ENCODE data around the gene PAX8.

PAX8 gene

DNA sequence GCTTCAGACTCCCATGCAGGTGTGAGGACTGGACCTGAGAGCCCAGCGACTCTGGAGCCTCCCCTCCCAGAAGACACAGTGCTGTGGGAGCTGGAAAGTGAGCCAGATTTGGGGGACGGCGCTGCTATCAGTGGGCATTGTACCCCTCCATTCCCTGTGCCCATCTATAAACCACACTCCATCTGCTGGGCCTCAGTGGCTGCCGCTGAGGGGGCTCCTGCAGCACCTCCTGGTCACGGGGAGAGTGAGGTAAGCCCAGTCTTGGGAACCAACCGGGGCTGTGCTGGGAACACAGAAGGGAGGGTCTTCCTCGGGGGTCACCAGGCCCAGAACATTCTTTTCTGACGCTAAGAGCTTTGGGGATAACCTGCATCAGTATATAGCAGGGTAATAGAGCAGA lies 95.5 kb downstream of the PAX8 start:
- DNase-seq (ENCODE audit: low read depth) = no peak

GRCh38 chr2:113182471-113183260 lies 96.1 kb downstream of the PAX8 start:
- DNase-seq (ENCODE audit: low read depth) = no peak

DNA sequence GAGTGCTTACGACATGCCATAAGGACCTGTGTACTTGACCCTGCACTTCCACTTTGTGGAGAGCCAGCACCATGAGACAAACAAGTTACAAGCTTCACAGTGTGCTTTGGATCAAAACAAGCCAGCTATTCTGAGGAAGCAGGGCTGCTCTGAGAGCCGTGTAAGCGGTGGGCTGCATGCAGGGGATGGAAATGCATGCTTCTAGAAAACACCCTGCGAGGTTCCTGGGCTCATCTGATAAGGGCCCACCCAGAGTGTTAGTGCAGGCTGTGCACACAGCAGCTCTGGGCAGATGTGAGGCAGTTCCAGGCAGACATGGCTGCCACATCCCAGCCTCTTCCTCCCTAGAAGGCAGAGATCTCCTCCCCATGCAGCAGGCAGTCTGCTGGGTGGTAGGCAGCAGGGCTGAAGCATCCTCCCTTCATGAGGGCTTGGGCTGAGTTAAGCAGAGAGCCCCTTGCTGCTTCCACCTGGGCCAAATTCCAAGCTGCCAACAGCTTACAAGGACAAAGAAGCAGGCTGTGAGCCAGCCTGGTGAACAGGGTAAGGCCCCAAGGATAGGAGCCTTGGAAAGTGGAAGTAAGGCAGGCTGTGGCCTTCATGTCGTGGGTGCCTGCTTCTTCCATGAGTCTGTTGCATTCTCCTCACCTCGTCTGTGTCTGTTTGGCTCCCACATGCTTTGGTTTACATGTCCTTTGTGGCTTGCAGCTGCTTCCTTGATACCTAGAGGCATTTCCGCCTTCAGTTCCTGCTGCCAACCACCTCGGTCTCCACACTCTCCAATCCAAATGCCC lies 97.3 kb downstream of the PAX8 start:
- DNase-seq (ENCODE audit: low read depth) = no peak

DNA sequence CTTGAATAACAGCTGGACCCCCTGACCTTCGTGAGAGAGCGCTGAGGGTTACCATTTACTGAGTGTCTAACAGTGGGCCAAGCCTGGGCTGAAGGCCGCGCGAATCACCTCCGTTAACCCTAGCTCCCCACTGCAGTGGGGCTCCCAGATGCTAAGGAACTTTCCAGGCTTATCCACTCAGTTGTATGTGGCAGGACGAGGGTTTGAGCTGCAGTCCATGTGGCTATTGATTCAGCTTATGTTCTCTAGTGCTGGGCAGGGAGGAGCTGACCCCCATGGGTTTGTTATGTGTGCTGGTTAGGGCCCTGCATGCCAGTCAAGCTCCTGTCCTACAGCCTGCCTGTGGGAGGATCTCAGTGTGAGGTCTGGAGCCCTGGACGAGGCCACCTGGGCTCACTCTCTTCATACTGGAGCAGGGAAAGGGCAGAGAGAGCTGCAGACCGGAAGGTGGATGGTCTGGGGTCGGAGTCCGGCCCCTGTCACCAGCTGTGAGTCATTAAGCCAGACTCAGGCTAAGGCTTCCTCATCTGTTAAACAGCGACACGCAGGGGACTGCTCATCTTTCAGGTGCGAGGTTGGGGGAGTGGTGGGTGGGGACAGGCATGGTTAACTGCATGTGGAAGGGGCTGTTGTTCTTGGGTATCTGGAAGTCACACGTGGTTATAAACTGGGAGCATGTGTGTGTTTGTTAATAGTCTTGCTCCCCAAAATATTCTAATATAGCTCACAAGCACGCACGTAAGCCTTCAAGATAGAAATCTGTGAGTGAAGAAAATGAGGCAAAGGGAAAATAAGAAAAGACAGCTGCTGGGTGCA lies 98.4 kb downstream of the PAX8 start:
- DNase-seq (ENCODE audit: low read depth) = no peak

- no peak for DNase-seq (ENCODE audit: low read depth)
Observed at GRCh38 chr2:113179446-113180045, 99.2 kb downstream of the PAX8 start.

DNA sequence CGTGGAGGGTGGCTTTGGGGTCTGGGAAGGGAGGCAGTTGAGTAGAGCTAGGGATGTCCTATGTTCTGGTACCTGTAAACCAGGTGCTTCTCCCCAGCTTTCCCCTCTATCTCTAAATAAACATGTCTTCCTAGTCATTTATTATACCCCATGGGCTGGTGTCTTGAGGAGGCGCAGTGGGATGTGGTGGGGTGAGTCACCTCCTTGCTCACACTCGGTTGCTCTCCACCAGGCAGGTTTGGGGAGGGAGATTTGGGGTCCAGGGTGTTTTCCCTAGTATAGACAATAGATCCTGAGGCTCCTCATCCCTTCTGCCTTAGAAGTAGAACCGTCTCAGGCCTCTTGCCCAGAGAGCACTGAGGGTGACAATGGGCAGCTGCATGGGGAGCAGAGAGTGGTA lies 99.8 kb downstream of the PAX8 start:
- no peak for DNase-seq (ENCODE audit: low read depth)

- DNase-seq (ENCODE audit: low read depth) = no peak
Observed at GRCh38 chr2:113178069-113178746, 100.5 kb downstream of the PAX8 start.

DNA sequence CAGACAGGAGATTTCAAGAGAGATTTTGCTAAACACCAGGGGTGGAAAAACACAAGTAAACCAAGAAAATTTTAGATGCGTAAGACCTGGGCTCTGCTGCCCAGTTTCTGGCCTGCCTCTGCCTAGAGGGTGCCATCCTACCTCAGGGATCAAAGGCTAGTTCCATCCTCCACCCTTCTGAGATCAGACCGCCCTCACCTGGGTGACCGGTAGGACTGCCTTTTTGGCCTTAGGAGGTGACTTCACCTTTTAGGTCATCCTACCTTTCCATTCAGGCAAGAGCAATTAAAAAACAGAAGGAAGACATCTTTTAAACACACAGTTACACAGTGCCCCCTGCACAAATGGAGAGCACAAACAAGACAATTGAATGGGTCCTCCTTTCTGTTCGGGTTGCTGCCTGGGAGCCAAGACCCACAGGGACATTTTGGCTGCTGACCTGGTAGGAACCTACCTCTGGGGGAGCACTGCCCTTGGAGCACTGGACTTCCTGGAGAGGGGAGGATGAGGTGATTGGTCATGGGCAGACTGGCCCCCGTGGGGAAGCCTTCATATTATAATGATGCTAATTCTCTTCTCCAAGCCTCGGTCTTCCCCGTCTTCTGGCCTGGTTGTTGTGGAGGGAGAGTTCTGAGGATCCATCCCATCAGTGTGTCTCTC lies 101.9 kb downstream of the PAX8 start:
- no peak for DNase-seq (ENCODE audit: low read depth)

GRCh38 chr2:113175736-113176695 lies 102.7 kb downstream of the PAX8 start:
- DNase-seq (ENCODE audit: low read depth) = no peak

GRCh38 chr2:113175042-113175628 lies 103.6 kb downstream of the PAX8 start:
- no peak for DNase-seq (ENCODE audit: low read depth)

DNA sequence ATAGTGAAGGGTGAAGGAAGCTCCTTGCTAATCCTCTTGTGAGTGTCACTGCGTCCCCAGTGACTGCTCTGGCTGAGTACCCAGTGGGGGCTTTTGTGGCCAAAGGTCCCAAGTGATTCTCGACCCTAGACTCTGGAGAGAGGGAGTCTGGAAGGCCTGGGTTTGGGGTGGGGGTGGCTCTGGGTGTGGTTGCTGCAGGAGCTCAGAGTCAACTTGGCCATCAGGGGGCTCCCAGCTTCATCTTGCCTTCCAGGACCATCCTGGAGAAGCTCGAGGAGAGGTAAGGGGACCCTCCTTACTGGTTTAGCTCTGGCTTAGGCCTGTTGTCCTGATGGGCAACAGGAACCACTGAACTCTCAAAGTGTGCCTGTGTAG lies 104.4 kb downstream of the PAX8 start:
- no peak for DNase-seq (ENCODE audit: low read depth)

GRCh38 chr2:113173542-113174375 lies 105.0 kb downstream of the PAX8 start, which contains the start of gene PSD4:
PSD4 (plus strand) TSS chr2:113173971; CDS start chr2:113182457, 8,486 bp downstream.
- peak; percentile 17 for DNase-seq (ENCODE audit: low read depth)

GRCh38 chr2:113172721-113173541 lies 105.8 kb downstream of the PAX8 start:
- DNase-seq (ENCODE audit: low read depth) = no peak

DNA sequence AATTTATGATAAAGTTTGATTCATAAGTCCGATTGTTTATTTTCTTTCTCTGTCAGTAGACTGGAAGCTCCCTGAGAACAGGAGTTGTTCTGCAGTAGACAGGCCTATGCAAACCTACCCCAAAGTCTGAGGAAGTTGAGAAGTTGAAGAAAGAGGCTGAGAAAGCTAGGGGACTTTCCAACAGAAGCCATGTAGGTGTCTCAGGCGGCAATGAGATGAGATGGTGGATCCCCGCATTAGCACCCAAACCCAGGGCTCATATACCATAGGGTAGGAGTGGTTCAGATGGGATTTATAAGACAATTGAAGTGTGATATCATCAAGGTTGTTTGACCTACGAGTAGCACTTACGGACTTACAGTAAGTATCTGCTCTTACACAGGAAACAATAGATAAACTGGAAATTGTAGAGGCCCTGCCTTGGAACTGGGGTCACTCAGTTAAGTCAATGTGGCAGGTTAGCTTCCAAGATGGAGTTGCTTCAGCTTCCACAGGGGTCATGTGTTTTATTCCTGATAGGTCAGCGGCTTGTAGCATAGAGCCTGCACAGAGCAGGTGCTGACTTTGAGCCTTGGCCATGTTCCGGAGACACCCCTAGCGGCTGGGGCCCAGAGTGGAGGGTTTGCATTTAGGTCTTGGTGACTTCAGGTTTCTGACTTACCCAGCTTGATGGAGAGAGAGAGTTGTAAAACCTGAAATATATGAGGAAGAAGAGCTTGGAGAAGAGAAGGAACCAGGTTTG lies 107.2 kb downstream of the PAX8 start:
- DNase-seq (ENCODE audit: low read depth) = no peak

DNA sequence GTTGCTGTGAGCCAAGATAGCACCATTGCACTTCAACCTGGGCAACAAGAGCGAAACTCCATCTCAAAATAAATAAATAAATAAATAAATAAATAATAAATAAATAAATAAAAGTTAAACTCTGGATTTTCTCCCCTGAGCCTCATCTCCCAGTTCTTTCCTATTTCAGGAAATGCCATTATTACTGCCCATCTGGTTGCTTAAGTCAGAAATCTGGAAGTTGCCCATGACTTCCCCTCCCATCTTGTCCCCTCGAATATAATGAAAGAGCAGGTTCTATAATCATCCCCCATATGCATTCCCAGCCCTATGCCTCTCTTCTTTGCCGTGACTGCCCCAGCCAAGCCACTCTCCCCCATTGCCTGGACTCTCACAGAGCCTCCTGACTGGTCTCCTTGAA lies 109.1 kb downstream of the PAX8 start:
- no peak for DNase-seq (ENCODE audit: low read depth)

DNA sequence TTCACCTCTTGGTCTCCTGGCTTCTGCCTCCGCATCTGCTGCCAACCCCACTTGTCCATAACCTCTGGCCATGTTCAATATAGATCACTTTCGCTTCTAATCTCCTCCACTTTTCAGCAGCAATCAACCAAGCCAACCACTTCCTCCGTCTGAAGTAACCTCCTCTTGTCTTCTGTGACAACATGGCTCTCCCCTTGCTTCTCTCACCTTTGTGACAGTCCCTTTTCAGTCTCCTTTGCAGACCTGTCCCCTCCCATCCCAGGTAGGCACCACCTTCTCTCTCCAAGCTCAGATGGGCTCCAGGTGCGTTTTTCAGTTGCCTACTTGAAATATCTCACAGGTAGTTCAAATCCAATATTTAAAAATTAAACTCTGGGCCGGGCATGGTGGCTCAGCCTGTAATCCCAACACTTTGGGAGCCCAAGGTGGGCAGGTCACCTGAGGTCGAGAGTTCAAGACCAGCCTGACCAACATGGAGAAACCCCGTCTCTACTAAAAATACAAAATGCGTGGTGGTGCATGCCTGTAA lies 109.7 kb downstream of the PAX8 start:
- no peak for DNase-seq (ENCODE audit: low read depth)

GRCh38 chr2:113167962-113168340 lies 110.8 kb downstream of the PAX8 start:
- no peak for DNase-seq (ENCODE audit: low read depth)

Measured in amniotic epithelial cell (primary cell).